Esophagus muscularis mucosa (tissue), 4 donors: ENCODE data around the gene WWTR1.

Source experiments
- EP300 ChIP-seq: sonication (generic); formaldehyde crosslinking; IDR thresholded peaks from one replicate; pipeline ENCODE4 v1.6.1; 2017; ENCODE audit warnings: antibody characterized with exemption
- POLR2A ChIP-seq: fragments of 450-650 bp; IDR thresholded peaks from one replicate; pipeline ENCODE4 v1.6.1; 2017; ENCODE audit warnings: antibody characterized with exemption, moderate library complexity, mild to moderate bottlenecking, low read depth
- POLR2AphosphoS5 ChIP-seq, 2 donors: sonication (generic); formaldehyde crosslinking; IDR thresholded peaks; one replicate each; pipeline ENCODE4 v1.6.1; 2017; ENCODE audit warnings: antibody characterized with exemption in 2 of 2
- TF ChIP-seq, protein P1 (sequence below), 3 experiments: fragments of 200-600 bp in 2 of 3; fragments of 450-650 bp in 1 of 3; sonication (generic) in 2 of 3; IDR thresholded peaks; one replicate each; pipeline ENCODE4 v1.5.1; 2017 to 2019; ENCODE audit warnings: antibody characterized with exemption in 3 of 3, mild to moderate bottlenecking in 2 of 3, moderate library complexity in 1 of 3

DNA sequence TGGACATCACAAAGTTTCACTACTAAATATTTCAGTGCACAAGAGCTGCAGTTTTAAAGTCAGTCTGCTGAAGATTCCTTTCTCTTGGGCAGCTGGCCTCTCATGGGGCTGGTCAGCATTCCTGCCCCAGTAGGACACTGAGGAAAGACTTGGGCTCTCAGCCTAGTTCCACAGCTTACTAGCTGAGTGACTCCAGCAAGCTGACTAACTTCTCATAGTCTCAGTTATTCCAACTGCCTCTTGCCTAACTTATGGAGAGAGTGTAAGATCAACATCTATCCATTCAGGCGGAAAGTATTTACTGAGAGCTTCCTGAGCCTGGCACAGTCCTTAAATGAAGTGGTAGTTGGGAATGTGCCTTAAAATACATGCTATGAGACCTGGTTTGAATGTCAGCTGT is 156.3 kb downstream of the WWTR1 start:
- TF ChIP-seq, protein P1, sequence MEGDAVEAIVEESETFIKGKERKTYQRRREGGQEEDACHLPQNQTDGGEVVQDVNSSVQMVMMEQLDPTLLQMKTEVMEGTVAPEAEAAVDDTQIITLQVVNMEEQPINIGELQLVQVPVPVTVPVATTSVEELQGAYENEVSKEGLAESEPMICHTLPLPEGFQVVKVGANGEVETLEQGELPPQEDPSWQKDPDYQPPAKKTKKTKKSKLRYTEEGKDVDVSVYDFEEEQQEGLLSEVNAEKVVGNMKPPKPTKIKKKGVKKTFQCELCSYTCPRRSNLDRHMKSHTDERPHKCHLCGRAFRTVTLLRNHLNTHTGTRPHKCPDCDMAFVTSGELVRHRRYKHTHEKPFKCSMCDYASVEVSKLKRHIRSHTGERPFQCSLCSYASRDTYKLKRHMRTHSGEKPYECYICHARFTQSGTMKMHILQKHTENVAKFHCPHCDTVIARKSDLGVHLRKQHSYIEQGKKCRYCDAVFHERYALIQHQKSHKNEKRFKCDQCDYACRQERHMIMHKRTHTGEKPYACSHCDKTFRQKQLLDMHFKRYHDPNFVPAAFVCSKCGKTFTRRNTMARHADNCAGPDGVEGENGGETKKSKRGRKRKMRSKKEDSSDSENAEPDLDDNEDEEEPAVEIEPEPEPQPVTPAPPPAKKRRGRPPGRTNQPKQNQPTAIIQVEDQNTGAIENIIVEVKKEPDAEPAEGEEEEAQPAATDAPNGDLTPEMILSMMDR (IDR thresholded peaks at IDR 0.05), result no peak
- TF ChIP-seq POLR2A (no peak), EP300 (no peak), POLR2AphosphoS5 (IDR thresholded peaks at IDR 0.05) (no peak)
